GM23338 (cell line): Measurements from ENCODE around the gene MYO1E. TPM values are rescaled to one million over a fixed set of nuclear protein-coding genes. Genes with fewer than 3 reads are reported as not detected.

ENCODE experiments used
- ATAC-seq: fragments of 200-7000 bp; cut with Tn5 transposase; 3 replicates; pipeline ENCODE4 v1.9.1; 2020
- DNase-seq: peaks from one replicate; pipeline ENCODE4 v3.0.0-alpha.2; 2015; ENCODE audit warnings: low spot score
- H2AFZ ChIP-seq: fragments of 200-600 bp; sonication (generic); 2 replicates; pipeline ENCODE4 v1.8.0; 2016; ENCODE audit warnings: antibody characterized with exemption, mild to moderate bottlenecking, moderate library complexity
- H3F3A ChIP-seq: fragments of 200-600 bp; sonication (generic); replicated peaks from 2 replicates; pipeline ENCODE4 v1.8.0; 2017; ENCODE audit warnings: antibody characterized with exemption, mixed run types, low read depth
- H3K27ac ChIP-seq: fragments of 200-600 bp; sonication (generic); 2 replicates; pipeline ENCODE4 v1.6.1; 2016; ENCODE audit warnings: low read depth
- H3K27me3 ChIP-seq: fragments of 200-600 bp; sonication (generic); 2 replicates; pipeline ENCODE4 v1.8.0; 2016; ENCODE audit warnings: mild to moderate bottlenecking, mixed run types, moderate library complexity; ENCODE audit not compliant: insufficient read depth
- H3K36me3 ChIP-seq: fragments of 200-600 bp; sonication (generic); 2 replicates; pipeline ENCODE4 v1.8.0; 2016; ENCODE audit warnings: mild to moderate bottlenecking; ENCODE audit not compliant: insufficient read depth
- H3K4me1 ChIP-seq: fragments of 200-600 bp; sonication (generic); 2 replicates; pipeline ENCODE4 v1.8.0; 2016; ENCODE audit warnings: mild to moderate bottlenecking, moderate library complexity; ENCODE audit not compliant: insufficient read depth
- H3K4me2 ChIP-seq: fragments of 200-600 bp; sonication (generic); 2 replicates; pipeline ENCODE4 v1.7.1; 2017; ENCODE audit warnings: mixed run types
- H3K4me3 ChIP-seq: fragments of 200-600 bp; sonication (generic); 2 replicates; pipeline ENCODE4 v1.6.1; 2016; ENCODE audit warnings: mixed run types
- H3K79me2 ChIP-seq: fragments of 200-600 bp; sonication (generic); replicated peaks from 2 replicates; pipeline ENCODE4 v1.8.0; 2017; ENCODE audit warnings: mild to moderate bottlenecking; ENCODE audit not compliant: insufficient read depth
- H3K9me2 ChIP-seq: fragments of 200-600 bp; sonication (generic); 2 replicates; pipeline ENCODE4 v1.8.0; 2017; ENCODE audit not compliant: insufficient read depth
- H4K20me1 ChIP-seq: fragments of 200-600 bp; sonication (generic); replicated peaks from 2 replicates; pipeline ENCODE4 v1.8.0; 2017; ENCODE audit warnings: mild to moderate bottlenecking; ENCODE audit not compliant: insufficient read depth
- H3K27ac Mint-ChIP-seq: 2 replicates; pipeline ENCODE4 v1.8.0; 2020; ENCODE audit warnings: inconsistent platforms, mild to moderate bottlenecking, moderate library complexity, mixed read lengths
- H3K27me3 Mint-ChIP-seq: 3 replicates; pipeline ENCODE4 v1.8.0; 2022; ENCODE audit warnings: low read depth, mild to moderate bottlenecking, moderate library complexity, mixed read lengths, inconsistent platforms; ENCODE audit not compliant: insufficient read depth, poor library complexity
- H3K36me3 Mint-ChIP-seq: 3 replicates; pipeline ENCODE4 v1.8.0; 2021; ENCODE audit warnings: low read depth, mild to moderate bottlenecking, inconsistent platforms, moderate library complexity, mixed read lengths
- H3K4me1 Mint-ChIP-seq: 3 replicates; pipeline ENCODE4 v1.8.0; 2020; ENCODE audit warnings: mild to moderate bottlenecking, inconsistent platforms, mixed read lengths
- H3K4me3 Mint-ChIP-seq: 3 replicates; pipeline ENCODE4 v1.8.0; 2021; ENCODE audit warnings: moderate library complexity, mild to moderate bottlenecking, inconsistent platforms, mixed read lengths
- H3K9me3 Mint-ChIP-seq: 3 replicates; pipeline ENCODE4 v1.8.0; 2020; ENCODE audit warnings: moderate library complexity, mild to moderate bottlenecking, inconsistent platforms, mixed read lengths
- CREB1 ChIP-seq: fragments of 250-450 bp; sonication (Bioruptor Pico); IDR thresholded peaks from 2 replicates; pipeline ENCODE4 v1.5.0; 2020; ENCODE audit warnings: low read depth, mild to moderate bottlenecking, moderate library complexity
- EZH2 ChIP-seq: fragments of 200-600 bp; sonication (generic); IDR thresholded peaks from one replicate; pipeline ENCODE4 v1.8.0; 2017; ENCODE audit warnings: antibody characterized with exemption, mild to moderate bottlenecking, low read depth; ENCODE audit not compliant: unreplicated experiment
- EZH2phosphoT487 ChIP-seq: fragments of 200-600 bp; sonication (generic); IDR thresholded peaks from one replicate; pipeline ENCODE4 v1.8.1; 2018; ENCODE audit warnings: antibody characterized with exemption; ENCODE audit not compliant: unreplicated experiment
- JUNB ChIP-seq: IDR thresholded peaks from one replicate; pipeline ENCODE4 v1.6.1; 2016; ENCODE audit warnings: antibody characterized with exemption; ENCODE audit not compliant: unreplicated experiment
- NANOG ChIP-seq: IDR thresholded peaks from 2 replicates; pipeline ENCODE4 v1.6.1; 2016; ENCODE audit warnings: antibody characterized with exemption, borderline replicate concordance
- POLR2AphosphoS5 ChIP-seq: IDR thresholded peaks from 2 replicates; pipeline ENCODE4 v1.6.1; 2016; ENCODE audit warnings: antibody characterized with exemption, low read depth
- STAT1 ChIP-seq: IDR thresholded peaks from one replicate; pipeline ENCODE4 v1.6.1; 2016; ENCODE audit warnings: antibody characterized with exemption; ENCODE audit not compliant: unreplicated experiment
- ZNF114 ChIP-seq: fragments of 250-450 bp; sonication (Bioruptor Pico); IDR thresholded peaks from 2 replicates; pipeline ENCODE4 v1.5.0; 2020; ENCODE audit warnings: mild to moderate bottlenecking, moderate library complexity
- ZNF331 ChIP-seq: fragments of 250-450 bp; sonication (Bioruptor Pico); IDR thresholded peaks from 2 replicates; pipeline ENCODE4 v1.5.0; 2020; ENCODE audit warnings: low read depth, mild to moderate bottlenecking, moderate library complexity
- polyA plus RNA-seq: library from polyadenylated mRNA; unstranded; fragments of >200 nt; fragmentation: Nextera tagmentation; extraction: Ambion mirVana; gene quantifications from 2 replicates; pipeline ENCODE4 v1.2.1, GENCODE V29; 2016
- total RNA-seq: library from RNA; depleted of rRNA; stranded (reverse); fragments of >200 nt; shearing (Covaris generic); gene quantifications from 2 replicates; pipeline ENCODE4 v1.2.3, GENCODE V29; 2014
- TF ChIP-seq, protein P1 (sequence below): fragments of 250-450 bp; sonication (Bioruptor Pico); IDR thresholded peaks from 2 replicates; pipeline ENCODE4 v1.5.0; 2020; ENCODE audit warnings: mild to moderate bottlenecking, moderate library complexity
- TF ChIP-seq, protein P2 (sequence below): IDR thresholded peaks from one replicate; pipeline ENCODE4 v1.6.1; 2018; ENCODE audit warnings: antibody characterized with exemption; ENCODE audit not compliant: unreplicated experiment
- TF ChIP-seq, protein P3 (sequence below), 2 experiments: fragments of 200-600 bp in 1 of 2; sonication (generic) in 1 of 2; conservative IDR thresholded peaks; 2 replicates each; pipeline versions ENCODE4 v1.5.1 to v1.6.1; 2016 to 2017; ENCODE audit warnings: antibody characterized with exemption in 2 of 2, low read depth in 2 of 2, mild to moderate bottlenecking in 2 of 2, moderate library complexity in 1 of 2
- TF ChIP-seq, protein P4 (sequence below): IDR thresholded peaks from 2 replicates; pipeline ENCODE4 v1.6.1; 2016; ENCODE audit warnings: antibody characterized with exemption

Gene MYO1E
- total and polyA plus RNA-seq, 2 experiments from 2014 or later = 68.3 to 131 TPM

DNA sequence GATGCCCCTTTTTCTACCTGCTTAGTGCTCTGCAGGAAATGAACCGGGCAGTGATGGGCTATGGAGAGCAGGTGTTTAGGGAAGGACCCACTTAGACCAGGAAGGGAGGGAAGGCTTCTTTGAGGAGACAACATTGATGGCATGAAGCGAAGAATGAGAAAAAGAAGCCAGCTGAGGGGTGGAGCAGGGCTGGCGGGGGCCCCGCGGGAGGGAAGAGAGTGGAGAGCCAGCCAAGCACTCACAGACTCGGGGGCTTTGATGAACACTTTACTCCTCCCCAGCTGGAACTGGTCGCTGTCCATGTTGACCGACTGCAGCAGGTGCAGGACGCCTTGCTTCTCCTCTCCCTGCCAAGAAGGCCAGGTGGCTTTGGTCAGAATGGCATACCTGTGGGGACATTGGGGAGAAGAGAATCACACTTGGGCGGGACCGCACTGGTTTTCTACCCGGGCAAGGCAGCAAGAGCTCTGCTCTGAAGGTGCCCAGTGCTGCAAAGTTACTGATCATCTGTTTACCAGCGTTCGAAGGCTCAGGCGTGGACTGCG lies 194.4 kb downstream of the MYO1E start:
- no peaks in the 10 kb centered on the region for H3K27me3 ChIP-seq
- Mint-ChIP-seq H3K27me3 (no peaks in the 10 kb centered on the region), H3K36me3 (peaks cover 37% of the 10 kb centered on the region), H3K27ac (no peak overlapping the region), H3K4me1 (peaks cover 7% of the 10 kb centered on the region; the same call in 2 of the 3 replicates), H3K9me3 (peaks cover 11% of the 10 kb centered on the region; the same call in 2 of the 3 replicates), H3K4me3 (no peak overlapping the region)
- H3K79me2 ChIP-seq = no peaks in the 10 kb centered on the region
- no peak for TF ChIP-seq NANOG
- no peak for TF ChIP-seq STAT1
- TF ChIP-seq CREB1 (CRISPR knock-in tag) = no peak
- TF ChIP-seq POLR2AphosphoS5 = no peak
- TF ChIP-seq ZNF331 (CRISPR knock-in tag) = no peak
- TF ChIP-seq, protein P1, sequence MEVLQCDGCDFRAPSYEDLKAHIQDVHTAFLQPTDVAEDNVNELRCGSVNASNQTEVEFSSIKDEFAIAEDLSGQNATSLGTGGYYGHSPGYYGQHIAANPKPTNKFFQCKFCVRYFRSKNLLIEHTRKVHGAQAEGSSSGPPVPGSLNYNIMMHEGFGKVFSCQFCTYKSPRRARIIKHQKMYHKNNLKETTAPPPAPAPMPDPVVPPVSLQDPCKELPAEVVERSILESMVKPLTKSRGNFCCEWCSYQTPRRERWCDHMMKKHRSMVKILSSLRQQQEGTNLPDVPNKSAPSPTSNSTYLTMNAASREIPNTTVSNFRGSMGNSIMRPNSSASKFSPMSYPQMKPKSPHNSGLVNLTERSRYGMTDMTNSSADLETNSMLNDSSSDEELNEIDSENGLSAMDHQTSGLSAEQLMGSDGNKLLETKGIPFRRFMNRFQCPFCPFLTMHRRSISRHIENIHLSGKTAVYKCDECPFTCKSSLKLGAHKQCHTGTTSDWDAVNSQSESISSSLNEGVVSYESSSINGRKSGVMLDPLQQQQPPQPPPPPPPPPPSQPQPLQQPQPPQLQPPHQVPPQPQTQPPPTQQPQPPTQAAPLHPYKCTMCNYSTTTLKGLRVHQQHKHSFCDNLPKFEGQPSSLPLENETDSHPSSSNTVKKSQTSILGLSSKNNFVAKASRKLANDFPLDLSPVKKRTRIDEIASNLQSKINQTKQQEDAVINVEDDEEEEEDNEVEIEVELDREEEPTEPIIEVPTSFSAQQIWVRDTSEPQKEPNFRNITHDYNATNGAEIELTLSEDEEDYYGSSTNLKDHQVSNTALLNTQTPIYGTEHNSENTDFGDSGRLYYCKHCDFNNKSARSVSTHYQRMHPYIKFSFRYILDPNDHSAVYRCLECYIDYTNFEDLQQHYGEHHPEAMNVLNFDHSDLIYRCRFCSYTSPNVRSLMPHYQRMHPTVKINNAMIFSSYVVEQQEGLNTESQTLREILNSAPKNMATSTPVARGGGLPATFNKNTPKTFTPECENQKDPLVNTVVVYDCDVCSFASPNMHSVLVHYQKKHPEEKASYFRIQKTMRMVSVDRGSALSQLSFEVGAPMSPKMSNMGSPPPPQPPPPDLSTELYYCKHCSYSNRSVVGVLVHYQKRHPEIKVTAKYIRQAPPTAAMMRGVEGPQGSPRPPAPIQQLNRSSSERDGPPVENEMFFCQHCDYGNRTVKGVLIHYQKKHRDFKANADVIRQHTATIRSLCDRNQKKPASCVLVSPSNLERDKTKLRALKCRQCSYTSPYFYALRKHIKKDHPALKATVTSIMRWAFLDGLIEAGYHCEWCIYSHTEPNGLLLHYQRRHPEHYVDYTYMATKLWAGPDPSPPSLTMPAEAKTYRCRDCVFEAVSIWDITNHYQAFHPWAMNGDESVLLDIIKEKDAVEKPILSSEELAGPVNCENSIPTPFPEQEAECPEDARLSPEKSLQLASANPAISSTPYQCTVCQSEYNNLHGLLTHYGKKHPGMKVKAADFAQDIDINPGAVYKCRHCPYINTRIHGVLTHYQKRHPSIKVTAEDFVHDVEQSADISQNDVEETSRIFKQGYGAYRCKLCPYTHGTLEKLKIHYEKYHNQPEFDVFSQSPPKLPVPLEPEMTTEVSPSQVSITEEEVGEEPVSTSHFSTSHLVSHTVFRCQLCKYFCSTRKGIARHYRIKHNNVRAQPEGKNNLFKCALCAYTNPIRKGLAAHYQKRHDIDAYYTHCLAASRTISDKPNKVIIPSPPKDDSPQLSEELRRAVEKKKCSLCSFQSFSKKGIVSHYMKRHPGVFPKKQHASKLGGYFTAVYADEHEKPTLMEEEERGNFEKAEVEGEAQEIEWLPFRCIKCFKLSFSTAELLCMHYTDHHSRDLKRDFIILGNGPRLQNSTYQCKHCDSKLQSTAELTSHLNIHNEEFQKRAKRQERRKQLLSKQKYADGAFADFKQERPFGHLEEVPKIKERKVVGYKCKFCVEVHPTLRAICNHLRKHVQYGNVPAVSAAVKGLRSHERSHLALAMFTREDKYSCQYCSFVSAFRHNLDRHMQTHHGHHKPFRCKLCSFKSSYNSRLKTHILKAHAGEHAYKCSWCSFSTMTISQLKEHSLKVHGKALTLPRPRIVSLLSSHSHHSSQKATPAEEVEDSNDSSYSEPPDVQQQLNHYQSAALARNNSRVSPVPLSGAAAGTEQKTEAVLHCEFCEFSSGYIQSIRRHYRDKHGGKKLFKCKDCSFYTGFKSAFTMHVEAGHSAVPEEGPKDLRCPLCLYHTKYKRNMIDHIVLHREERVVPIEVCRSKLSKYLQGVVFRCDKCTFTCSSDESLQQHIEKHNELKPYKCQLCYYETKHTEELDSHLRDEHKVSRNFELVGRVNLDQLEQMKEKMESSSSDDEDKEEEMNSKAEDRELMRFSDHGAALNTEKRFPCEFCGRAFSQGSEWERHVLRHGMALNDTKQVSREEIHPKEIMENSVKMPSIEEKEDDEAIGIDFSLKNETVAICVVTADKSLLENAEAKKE (CRISPR knock-in tag) = no peak
- no peak for TF ChIP-seq EZH2
- no peak for TF ChIP-seq EZH2phosphoT487
- no peak for TF ChIP-seq JUNB
- TF ChIP-seq, protein P2, sequence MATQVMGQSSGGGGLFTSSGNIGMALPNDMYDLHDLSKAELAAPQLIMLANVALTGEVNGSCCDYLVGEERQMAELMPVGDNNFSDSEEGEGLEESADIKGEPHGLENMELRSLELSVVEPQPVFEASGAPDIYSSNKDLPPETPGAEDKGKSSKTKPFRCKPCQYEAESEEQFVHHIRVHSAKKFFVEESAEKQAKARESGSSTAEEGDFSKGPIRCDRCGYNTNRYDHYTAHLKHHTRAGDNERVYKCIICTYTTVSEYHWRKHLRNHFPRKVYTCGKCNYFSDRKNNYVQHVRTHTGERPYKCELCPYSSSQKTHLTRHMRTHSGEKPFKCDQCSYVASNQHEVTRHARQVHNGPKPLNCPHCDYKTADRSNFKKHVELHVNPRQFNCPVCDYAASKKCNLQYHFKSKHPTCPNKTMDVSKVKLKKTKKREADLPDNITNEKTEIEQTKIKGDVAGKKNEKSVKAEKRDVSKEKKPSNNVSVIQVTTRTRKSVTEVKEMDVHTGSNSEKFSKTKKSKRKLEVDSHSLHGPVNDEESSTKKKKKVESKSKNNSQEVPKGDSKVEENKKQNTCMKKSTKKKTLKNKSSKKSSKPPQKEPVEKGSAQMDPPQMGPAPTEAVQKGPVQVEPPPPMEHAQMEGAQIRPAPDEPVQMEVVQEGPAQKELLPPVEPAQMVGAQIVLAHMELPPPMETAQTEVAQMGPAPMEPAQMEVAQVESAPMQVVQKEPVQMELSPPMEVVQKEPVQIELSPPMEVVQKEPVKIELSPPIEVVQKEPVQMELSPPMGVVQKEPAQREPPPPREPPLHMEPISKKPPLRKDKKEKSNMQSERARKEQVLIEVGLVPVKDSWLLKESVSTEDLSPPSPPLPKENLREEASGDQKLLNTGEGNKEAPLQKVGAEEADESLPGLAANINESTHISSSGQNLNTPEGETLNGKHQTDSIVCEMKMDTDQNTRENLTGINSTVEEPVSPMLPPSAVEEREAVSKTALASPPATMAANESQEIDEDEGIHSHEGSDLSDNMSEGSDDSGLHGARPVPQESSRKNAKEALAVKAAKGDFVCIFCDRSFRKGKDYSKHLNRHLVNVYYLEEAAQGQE = no peak
- TF ChIP-seq, protein P3, sequence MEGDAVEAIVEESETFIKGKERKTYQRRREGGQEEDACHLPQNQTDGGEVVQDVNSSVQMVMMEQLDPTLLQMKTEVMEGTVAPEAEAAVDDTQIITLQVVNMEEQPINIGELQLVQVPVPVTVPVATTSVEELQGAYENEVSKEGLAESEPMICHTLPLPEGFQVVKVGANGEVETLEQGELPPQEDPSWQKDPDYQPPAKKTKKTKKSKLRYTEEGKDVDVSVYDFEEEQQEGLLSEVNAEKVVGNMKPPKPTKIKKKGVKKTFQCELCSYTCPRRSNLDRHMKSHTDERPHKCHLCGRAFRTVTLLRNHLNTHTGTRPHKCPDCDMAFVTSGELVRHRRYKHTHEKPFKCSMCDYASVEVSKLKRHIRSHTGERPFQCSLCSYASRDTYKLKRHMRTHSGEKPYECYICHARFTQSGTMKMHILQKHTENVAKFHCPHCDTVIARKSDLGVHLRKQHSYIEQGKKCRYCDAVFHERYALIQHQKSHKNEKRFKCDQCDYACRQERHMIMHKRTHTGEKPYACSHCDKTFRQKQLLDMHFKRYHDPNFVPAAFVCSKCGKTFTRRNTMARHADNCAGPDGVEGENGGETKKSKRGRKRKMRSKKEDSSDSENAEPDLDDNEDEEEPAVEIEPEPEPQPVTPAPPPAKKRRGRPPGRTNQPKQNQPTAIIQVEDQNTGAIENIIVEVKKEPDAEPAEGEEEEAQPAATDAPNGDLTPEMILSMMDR (conservative IDR thresholded peaks at IDR 0.05; ENCODE audit: low read depth in 2 of 2) = no peak
- TF ChIP-seq, protein P4, sequence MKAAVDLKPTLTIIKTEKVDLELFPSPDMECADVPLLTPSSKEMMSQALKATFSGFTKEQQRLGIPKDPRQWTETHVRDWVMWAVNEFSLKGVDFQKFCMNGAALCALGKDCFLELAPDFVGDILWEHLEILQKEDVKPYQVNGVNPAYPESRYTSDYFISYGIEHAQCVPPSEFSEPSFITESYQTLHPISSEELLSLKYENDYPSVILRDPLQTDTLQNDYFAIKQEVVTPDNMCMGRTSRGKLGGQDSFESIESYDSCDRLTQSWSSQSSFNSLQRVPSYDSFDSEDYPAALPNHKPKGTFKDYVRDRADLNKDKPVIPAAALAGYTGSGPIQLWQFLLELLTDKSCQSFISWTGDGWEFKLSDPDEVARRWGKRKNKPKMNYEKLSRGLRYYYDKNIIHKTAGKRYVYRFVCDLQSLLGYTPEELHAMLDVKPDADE = no peak
- TF ChIP-seq ZNF114 (CRISPR knock-in tag) = no peak
- H3K4me1 ChIP-seq = no peaks in the 10 kb centered on the region
- no peaks in the 10 kb centered on the region for H4K20me1 ChIP-seq
- H3K4me2 ChIP-seq = no peak overlapping the region
- H3K27ac ChIP-seq = no peak overlapping the region
- H3K4me3 ChIP-seq = no peak overlapping the region
- H2AFZ ChIP-seq = no peak overlapping the region
- DNase-seq = no peak
- H3K9me2 ChIP-seq = no peaks in the 10 kb centered on the region
- H3F3A ChIP-seq = no peaks in the 10 kb centered on the region
- no peak for ATAC-seq
- H3K36me3 ChIP-seq = peaks cover 15% of the 10 kb centered on the region
